ENCODE results near the gene TLR8.
"Not testable (repeated sequence)": the region's sequence is repeated elsewhere in the genome, so short reads cannot be mapped to it uniquely, and the experiment has no call there.

DNA sequence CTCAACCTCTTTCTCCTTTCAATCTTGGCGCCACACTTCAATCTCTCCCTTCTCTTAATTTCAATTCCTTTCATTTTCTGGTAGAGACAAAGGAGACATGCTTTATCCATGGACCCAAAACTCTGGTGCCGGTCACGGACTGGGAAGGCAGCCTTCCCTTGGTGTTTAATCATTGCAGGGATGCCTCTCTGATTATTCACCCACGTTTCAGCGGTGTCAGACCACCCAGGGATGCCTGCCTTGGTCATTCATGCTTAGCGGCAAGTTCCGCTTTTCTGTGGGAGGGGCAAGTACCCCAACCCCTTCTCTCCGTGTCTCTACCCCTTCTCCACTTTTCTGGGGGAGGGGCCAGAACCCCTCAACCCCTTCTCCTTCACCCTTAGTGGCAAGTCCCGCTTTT is 34.1 kb downstream of the TLR8 start:
- TF ChIP-seq EP300 (IDR thresholded peaks at IDR 0.05), result not testable (repeated sequence)
- TF ChIP-seq, protein P1, sequence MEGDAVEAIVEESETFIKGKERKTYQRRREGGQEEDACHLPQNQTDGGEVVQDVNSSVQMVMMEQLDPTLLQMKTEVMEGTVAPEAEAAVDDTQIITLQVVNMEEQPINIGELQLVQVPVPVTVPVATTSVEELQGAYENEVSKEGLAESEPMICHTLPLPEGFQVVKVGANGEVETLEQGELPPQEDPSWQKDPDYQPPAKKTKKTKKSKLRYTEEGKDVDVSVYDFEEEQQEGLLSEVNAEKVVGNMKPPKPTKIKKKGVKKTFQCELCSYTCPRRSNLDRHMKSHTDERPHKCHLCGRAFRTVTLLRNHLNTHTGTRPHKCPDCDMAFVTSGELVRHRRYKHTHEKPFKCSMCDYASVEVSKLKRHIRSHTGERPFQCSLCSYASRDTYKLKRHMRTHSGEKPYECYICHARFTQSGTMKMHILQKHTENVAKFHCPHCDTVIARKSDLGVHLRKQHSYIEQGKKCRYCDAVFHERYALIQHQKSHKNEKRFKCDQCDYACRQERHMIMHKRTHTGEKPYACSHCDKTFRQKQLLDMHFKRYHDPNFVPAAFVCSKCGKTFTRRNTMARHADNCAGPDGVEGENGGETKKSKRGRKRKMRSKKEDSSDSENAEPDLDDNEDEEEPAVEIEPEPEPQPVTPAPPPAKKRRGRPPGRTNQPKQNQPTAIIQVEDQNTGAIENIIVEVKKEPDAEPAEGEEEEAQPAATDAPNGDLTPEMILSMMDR (IDR thresholded peaks at IDR 0.05), result not testable (repeated sequence)

Data from gastroesophageal sphincter (tissue), 3 donors.